MCF 10A (cell line): ENCODE results near the gene OR1F1. TPM values are rescaled to one million over a fixed set of nuclear protein-coding genes. Genes with fewer than 3 reads are reported as not detected.
A peak's percentile ranks its signal among the peaks of the same experiment; 100 is the strongest.

Experiments
- BruUV-seq: library from RNA; stranded (reverse); fragments of 400-500 nt; replicated peaks from 2 replicates; lab custom pipeline; 2021; lab: Mats Ljungman, UMichigan
- CTCF ChIA-PET: fragments of 300-600 bp; sonication (Branson Sonifier 250); formaldehyde crosslinking; extraction: SDS; loops from one replicate; lab custom pipeline; 2021; ENCODE audit warnings: antibody characterized with exemption, inconsistent platforms; lab: Yijun Ruan, JAX
- POLR2A ChIA-PET: fragments of 300-600, 350-650 bp; sonication (Branson Sonifier 250); formaldehyde crosslinking; extraction: SDS; loops from one replicate; lab custom pipeline; 2020; ENCODE audit warnings: antibody characterized with exemption, inconsistent platforms; lab: Yijun Ruan, JAX
- DNase-seq: peaks from one replicate; pipeline ENCODE4 v3.0.0-alpha.2; 2018; ENCODE audit not compliant: unreplicated experiment
- H3K27ac Mint-ChIP-seq: one replicate; pipeline ENCODE4 v1.8.0; 2022; ENCODE audit warnings: mild to moderate bottlenecking, low read depth, mixed read lengths; ENCODE audit not compliant: unreplicated experiment
- H3K27me3 Mint-ChIP-seq: one replicate; pipeline ENCODE4 v1.8.0; 2022; ENCODE audit warnings: mixed read lengths; ENCODE audit not compliant: insufficient read depth, unreplicated experiment
- H3K36me3 Mint-ChIP-seq: one replicate; pipeline ENCODE4 v1.8.0; 2022; ENCODE audit warnings: mild to moderate bottlenecking, moderate library complexity, mixed read lengths; ENCODE audit not compliant: insufficient read depth, unreplicated experiment
- H3K4me1 Mint-ChIP-seq: one replicate; pipeline ENCODE4 v1.8.0; 2022; ENCODE audit warnings: mixed read lengths; ENCODE audit not compliant: insufficient read depth, unreplicated experiment
- H3K4me3 Mint-ChIP-seq: one replicate; pipeline ENCODE4 v1.8.0; 2022; ENCODE audit warnings: mild to moderate bottlenecking, moderate library complexity, mixed read lengths; ENCODE audit not compliant: unreplicated experiment
- H3K9me3 Mint-ChIP-seq: one replicate; pipeline ENCODE4 v1.8.0; 2022; ENCODE audit warnings: mixed read lengths; ENCODE audit not compliant: unreplicated experiment
- CTCF ChIP-seq: fragments of 200-600 bp; IDR thresholded peaks from one replicate; pipeline ENCODE4 v1.8.0; 2022; ENCODE audit warnings: antibody characterized with exemption, mild to moderate bottlenecking; ENCODE audit not compliant: unreplicated experiment
- intact Hi-C: fragments of 100-400 bp; cut with micrococcal nuclease; formaldehyde crosslinking; loops from 2 replicates; pipeline ENCODE4 v1.14.1; 2022
- total RNA-seq: library from RNA; stranded (reverse); gene quantifications from 2 replicates; pipeline ENCODE4 v1.2.3, GENCODE V29; 2022

OR1F1 gene
- total RNA-seq, 1 experiment from 2014 or later: not detected

GRCh38 chr16:3170440-3171180 lies 17.4 kb upstream of the OR1F1 start:
- Mint-ChIP-seq H3K4me3 (no peak overlapping the region), H3K9me3 (no peaks in the 10 kb centered on the region), H3K4me1 (peaks cover 6% of the 10 kb centered on the region), H3K36me3 (peaks cover 3% of the 10 kb centered on the region), H3K27me3 (no peaks in the 10 kb centered on the region), H3K27ac (no peak overlapping the region)
- no peak for TF ChIP-seq CTCF
- ChIA-PET CTCF (interaction anchor here (0.6 to 2.5 kb wide), 3 partner anchors 14 to 142 kb away, joined by 4 to 9 read pairs (median 8); no protein-coding TSS in a partner anchor), POLR2A (interaction anchor here (1.4 to 2.5 kb wide), 2 partner anchors 12 to 19 kb away, joined by 3 to 7 read pairs; no protein-coding TSS in a partner anchor)
- no TSS peak for BruUV-seq
- intact Hi-C loops: no loop called here
- DNase-seq: no peak

GRCh38 chr16:3171181-3171854 lies 16.7 kb upstream of the OR1F1 start:
- Mint-ChIP-seq H3K9me3 (no peaks in the 10 kb centered on the region), H3K27ac (no peak overlapping the region), H3K4me1 (peaks cover 6% of the 10 kb centered on the region), H3K27me3 (no peaks in the 10 kb centered on the region), H3K36me3 (peaks cover 8% of the 10 kb centered on the region), H3K4me3 (no peak overlapping the region)
- no TSS peak for BruUV-seq
- ChIA-PET CTCF (interaction anchor here (0.6 to 2.9 kb wide), 7 partner anchors 10 to 143 kb away, joined by 3 to 12 read pairs (median 4); no protein-coding TSS in a partner anchor), POLR2A (interaction anchor here (1.0 to 2.5 kb wide), 5 partner anchors 11 to 36 kb away, joined by 3 to 8 read pairs (median 5); partner anchors contain the start of gene ZNF213)
- no peak for DNase-seq
- no peak for TF ChIP-seq CTCF
- intact Hi-C loops: no loop called here

- Mint-ChIP-seq H3K36me3 (peaks cover 8% of the 10 kb centered on the region), H3K27ac (no peak overlapping the region), H3K4me1 (peaks cover 6% of the 10 kb centered on the region), H3K9me3 (no peaks in the 10 kb centered on the region), H3K27me3 (no peaks in the 10 kb centered on the region), H3K4me3 (no peak overlapping the region)
- no peak for TF ChIP-seq CTCF
- TSS peak; percentile 96 for BruUV-seq
- ChIA-PET POLR2A (interaction anchor here (0.8 to 2.5 kb wide), 7 partner anchors 10 to 229 kb away, joined by 3 to 8 read pairs (median 5); partner anchors contain the start of genes ZNF174, ZNF213 and ZSCAN32), CTCF (interaction anchor here (0.5 to 2.9 kb wide), 10 partner anchors 10 to 290 kb away, joined by 3 to 12 read pairs (median 4); no protein-coding TSS in a partner anchor)
- intact Hi-C loops: loop anchor here (1.0 kb wide), 1 partner anchor 15 kb away; no protein-coding TSS in a partner anchor
- DNase-seq: peak; percentile 28
These were observed 16.0 kb upstream of the OR1F1 start for GRCh38 chr16:3171855-3172593.
